ENCODE results near the gene LMAN2L. TPM values are rescaled to one million over a fixed set of nuclear protein-coding genes. Genes with fewer than 3 reads are reported as not detected.

LMAN2L gene
- total RNA-seq, 3 donors from 2014 or later: 21.9 to 39.8 (median 24.3) TPM

DNA sequence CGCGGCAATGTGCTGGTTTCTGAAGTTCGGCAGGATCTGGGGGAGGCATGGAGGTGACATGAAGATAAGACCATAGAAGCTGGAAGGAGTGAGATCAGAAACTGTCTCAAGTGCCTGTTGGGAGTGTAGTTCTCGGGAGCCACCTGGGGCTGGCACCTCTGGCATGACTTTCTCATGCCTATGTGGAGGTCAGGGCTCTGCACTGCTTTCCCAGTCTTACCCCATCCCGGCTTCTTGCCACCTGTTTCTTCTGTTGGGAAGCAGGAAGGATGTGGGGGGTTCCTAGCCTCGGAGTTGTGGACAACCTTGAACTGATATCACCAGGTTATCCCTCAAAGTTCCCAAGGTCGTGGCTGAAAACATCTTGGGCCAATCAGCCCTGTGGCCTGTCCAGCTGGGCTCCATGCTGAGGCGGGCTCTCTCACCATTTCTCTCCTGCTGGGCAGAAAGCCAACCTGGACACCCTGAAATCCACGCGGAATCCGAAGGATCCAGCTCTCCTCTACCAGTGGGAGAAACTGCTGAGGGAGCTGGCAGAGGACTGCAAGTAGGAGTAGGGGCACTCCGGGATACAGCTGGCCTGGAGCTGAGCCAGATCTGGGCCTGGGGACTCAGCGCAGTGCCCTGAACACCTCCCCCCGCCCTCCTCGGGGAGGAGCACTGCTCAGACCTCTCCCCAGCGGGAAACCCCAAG is 54.8 kb downstream of the LMAN2L start:
- Histone ChIP-seq H3K4me3 (no peak overlapping the region), H3K4me1 (no peaks in the 10 kb centered on the region), H3K36me3 (no peaks in the 10 kb centered on the region), H3K27me3 (no peaks in the 10 kb centered on the region), H3K9me3 (no peaks in the 10 kb centered on the region), H3K27ac (no peak overlapping the region)
- TF ChIP-seq POLR2A (IDR thresholded peaks at IDR 0.05) (no peak), POLR2AphosphoS5 (IDR thresholded peaks at IDR 0.05) (no peak)
- TF ChIP-seq, protein P1, sequence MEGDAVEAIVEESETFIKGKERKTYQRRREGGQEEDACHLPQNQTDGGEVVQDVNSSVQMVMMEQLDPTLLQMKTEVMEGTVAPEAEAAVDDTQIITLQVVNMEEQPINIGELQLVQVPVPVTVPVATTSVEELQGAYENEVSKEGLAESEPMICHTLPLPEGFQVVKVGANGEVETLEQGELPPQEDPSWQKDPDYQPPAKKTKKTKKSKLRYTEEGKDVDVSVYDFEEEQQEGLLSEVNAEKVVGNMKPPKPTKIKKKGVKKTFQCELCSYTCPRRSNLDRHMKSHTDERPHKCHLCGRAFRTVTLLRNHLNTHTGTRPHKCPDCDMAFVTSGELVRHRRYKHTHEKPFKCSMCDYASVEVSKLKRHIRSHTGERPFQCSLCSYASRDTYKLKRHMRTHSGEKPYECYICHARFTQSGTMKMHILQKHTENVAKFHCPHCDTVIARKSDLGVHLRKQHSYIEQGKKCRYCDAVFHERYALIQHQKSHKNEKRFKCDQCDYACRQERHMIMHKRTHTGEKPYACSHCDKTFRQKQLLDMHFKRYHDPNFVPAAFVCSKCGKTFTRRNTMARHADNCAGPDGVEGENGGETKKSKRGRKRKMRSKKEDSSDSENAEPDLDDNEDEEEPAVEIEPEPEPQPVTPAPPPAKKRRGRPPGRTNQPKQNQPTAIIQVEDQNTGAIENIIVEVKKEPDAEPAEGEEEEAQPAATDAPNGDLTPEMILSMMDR (IDR thresholded peaks at IDR 0.05): no peak
- DNase-seq (ENCODE audit: low spot score in 2 of 2): no peak
- intact Hi-C loops (cut with DNase I; ENCODE audit: low total_unique reads): no loop called here

DNA sequence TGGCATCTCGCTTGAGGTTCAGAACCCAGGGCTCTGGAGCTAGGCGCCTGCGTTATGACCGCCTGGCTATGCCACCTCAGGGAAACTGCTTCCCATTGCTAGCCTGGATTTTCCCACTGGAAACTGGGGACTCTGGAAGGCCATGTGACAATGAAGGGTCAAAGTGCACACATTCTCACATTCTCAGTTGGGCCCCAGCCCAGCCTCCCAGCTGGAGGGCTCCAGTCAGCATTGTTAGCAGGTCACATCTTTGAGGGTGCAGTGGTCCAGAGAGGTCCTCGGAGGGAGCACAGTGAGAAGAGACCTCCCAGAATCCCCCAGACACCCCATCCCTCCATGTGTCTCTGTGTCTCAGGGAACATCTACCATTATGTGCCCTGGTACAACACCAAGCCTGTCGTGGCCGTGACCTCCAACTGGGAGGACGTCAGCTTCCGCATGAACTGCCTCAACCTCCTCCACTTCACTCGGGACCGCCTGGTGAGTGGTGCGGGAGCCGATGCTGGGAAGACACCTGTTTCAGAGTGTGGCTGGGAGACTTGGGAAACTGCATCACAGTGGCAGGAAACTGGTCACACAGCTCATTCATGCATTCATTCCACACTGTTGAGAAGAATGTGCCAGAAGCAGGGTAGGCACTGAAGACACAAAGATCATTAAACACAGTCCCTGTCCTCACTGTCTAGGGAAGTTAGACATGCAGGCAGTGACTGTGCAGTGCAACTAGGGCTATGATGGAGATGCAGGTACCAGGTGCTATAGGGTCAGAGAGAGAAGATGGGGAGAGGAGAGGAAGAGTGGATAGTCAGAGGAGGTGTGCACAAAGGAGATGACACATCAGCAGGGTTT is 55.7 kb downstream of the LMAN2L start:
- Histone ChIP-seq H3K36me3 (no peaks in the 10 kb centered on the region), H3K4me1 (no peaks in the 10 kb centered on the region), H3K9me3 (no peaks in the 10 kb centered on the region), H3K4me3 (no peak overlapping the region), H3K27me3 (no peaks in the 10 kb centered on the region), H3K27ac (no peak overlapping the region)
- no peak for DNase-seq (ENCODE audit: low spot score in 2 of 2)
- TF ChIP-seq, protein P1 (IDR thresholded peaks at IDR 0.05): no peak
- TF ChIP-seq POLR2A (IDR thresholded peaks at IDR 0.05) (no peak), POLR2AphosphoS5 (IDR thresholded peaks at IDR 0.05) (no peak)
- intact Hi-C loops (cut with DNase I; ENCODE audit: low total_unique reads): loop anchor here (2.0 kb wide), 1 partner anchor 27 kb away; no protein-coding TSS in a partner anchor

GRCh38 chr2:96683307-96683706 is 56.6 kb downstream of the LMAN2L start:
- no peaks in the 10 kb centered on the region for H3K4me1 ChIP-seq
- H3K36me3 ChIP-seq: no peaks in the 10 kb centered on the region
- TF ChIP-seq, protein P1 (IDR thresholded peaks at IDR 0.05): no peak
- TF ChIP-seq POLR2AphosphoS5 (IDR thresholded peaks at IDR 0.05) (no peak), POLR2A (IDR thresholded peaks at IDR 0.05) (no peak)
- no peak for DNase-seq (ENCODE audit: low spot score in 2 of 2)
- no peak overlapping the region for H3K27ac ChIP-seq
- intact Hi-C loops (cut with DNase I; ENCODE audit: low total_unique reads): loop anchor here (2.0 kb wide), 1 partner anchor 27 kb away; no protein-coding TSS in a partner anchor
- H3K27me3 ChIP-seq: no peaks in the 10 kb centered on the region
- H3K4me3 ChIP-seq: no peak overlapping the region
- no peaks in the 10 kb centered on the region for H3K9me3 ChIP-seq

DNA sequence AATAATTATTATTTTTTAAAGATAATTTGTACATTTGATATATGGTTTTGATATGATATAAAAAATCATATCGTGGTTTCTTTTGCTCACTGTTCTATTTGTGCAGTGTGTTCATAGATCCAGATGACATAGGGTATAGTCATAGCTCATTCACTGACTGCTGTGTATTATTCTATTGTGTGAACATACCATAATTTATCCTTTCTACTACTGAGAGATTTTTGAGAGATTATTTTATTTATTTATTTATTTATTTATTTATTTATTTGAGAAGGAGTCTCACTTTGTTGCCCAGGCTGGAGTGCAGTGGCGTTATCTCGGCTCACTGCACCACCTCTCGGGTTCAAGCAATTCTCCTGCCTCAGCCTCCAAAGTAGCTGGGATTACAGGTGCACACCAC is 58.3 kb downstream of the LMAN2L start:
- no peaks in the 10 kb centered on the region for H3K4me1 ChIP-seq
- no peaks in the 10 kb centered on the region for H3K27me3 ChIP-seq
- no peak overlapping the region for H3K4me3 ChIP-seq
- no peak overlapping the region for H3K27ac ChIP-seq
- no peak for DNase-seq (ENCODE audit: low spot score in 2 of 2)
- no peak for TF ChIP-seq POLR2AphosphoS5 (IDR thresholded peaks at IDR 0.05)
- no peak for TF ChIP-seq POLR2A (IDR thresholded peaks at IDR 0.05)
- TF ChIP-seq, protein P1 (IDR thresholded peaks at IDR 0.05): no peak
- no peaks in the 10 kb centered on the region for H3K36me3 ChIP-seq
- H3K9me3 ChIP-seq: no peaks in the 10 kb centered on the region
- intact Hi-C loops (cut with DNase I; ENCODE audit: low total_unique reads): no loop called here
